ENCODE measurements around the gene SPON1. TPM values are rescaled to one million over a fixed set of nuclear protein-coding genes. Genes with fewer than 3 reads are reported as not detected.

SPON1 gene
- total and polyA plus RNA-seq, 10 of the 15 experiments (the other 5 are each of a cell fraction or from before 2014, with no cell fraction given), result 0.13 to 1.1 (median 0.18) TPM; not detected in 5

- Histone ChIP-seq H3K4me1 (ENCODE audit: control insufficient read depth, insufficient read depth, low read length) (no peaks in the 10 kb centered on the region), H3K79me2 (ENCODE audit: control insufficient read depth, insufficient read depth, low read length) (no peaks in the 10 kb centered on the region), H3K27me3 (replicated peaks in 1 of 2; ENCODE audit: control insufficient read depth in 2 of 2, insufficient read depth in 2 of 2, low read length in 1 of 2) (no peaks in the 10 kb centered on the region), H3K27ac (ENCODE audit: control insufficient read depth, insufficient read depth) (no peak overlapping the region), H3K4me2 (ENCODE audit: control insufficient read depth, insufficient read depth) (no peak overlapping the region), H2AFZ (ENCODE audit: control insufficient read depth, low read depth, low read length) (no peak overlapping the region), H3K4me3 (no peak overlapping the region), H3K9me3 (replicated peaks; ENCODE audit: control insufficient read depth, insufficient read depth, low read length) (no peaks in the 10 kb centered on the region), H3K36me3 (ENCODE audit: control insufficient read depth in 2 of 2, insufficient read depth in 2 of 2, low read length in 1 of 2) (no peaks in the 10 kb centered on the region), H4K20me1 (ENCODE audit: control insufficient read depth, insufficient read depth) (no peaks in the 10 kb centered on the region), H3K9ac (ENCODE audit: control insufficient read depth, insufficient read depth, low read length) (no peak overlapping the region)
- ChIA-PET SMC1A (ENCODE audit: uncharacterized antibody, unreplicated experiment) (no interaction called here), CTCF (no interaction called here), POLR2A (no interaction called here), RAD21 (ENCODE audit: unreplicated experiment) (no interaction called here)
- intact Hi-C loops (cut with micrococcal nuclease; ENCODE audit: unreplicated experiment), result no loop called here
- 18% methylated on average over 3 of the region's 3 CpGs for WGBS (ENCODE audit: insufficient coverage, insufficient replicate concordance, low lambda C conversion rate, missing lambda C conversion rate)
- no TSS peak for BruUV-seq (replicated peaks)
- in situ Hi-C loops (cut with MboI), result no loop called here
- no peak for TF ChIP-seq ESRRA (IDR thresholded peaks at IDR 0.05; ENCODE audit: low read length)
- TF ChIP-seq CTCF (IDR thresholded peaks at IDR 0.05 in 2 of 3, conservative IDR thresholded peaks at IDR 0.05 in 1 of 3; ENCODE audit: control insufficient read depth in 2 of 3, extremely low read depth in 1 of 3, insufficient read depth in 1 of 3, low read depth in 3 of 3, low read length in 3 of 3), result no peak
- TF ChIP-seq REST (IDR thresholded peaks at IDR 0.05; ENCODE audit: low read depth, low read length), result no peak
- no peak for TF ChIP-seq PKNOX1 (IDR thresholded peaks at IDR 0.05)
- TF ChIP-seq SREBF1 (IDR thresholded peaks at IDR 0.05; ENCODE audit: low read length), result no peak
- TF ChIP-seq ZNF384 (IDR thresholded peaks at IDR 0.05; ENCODE audit: borderline replicate concordance, low read depth, low read length), result no peak
- no peak for TF ChIP-seq GATAD2B (conservative IDR thresholded peaks at IDR 0.05; ENCODE audit: low read depth)
- DNase-seq (ENCODE audit: low read depth, low spot score) (no peak), FAIRE-seq (no peak), ATAC-seq (no peak)
Observed at GRCh38 chr11:13944016-13944415, 18.5 kb upstream of the SPON1 start.
